ENCODE measurements around the gene SYCE3.

DNA sequence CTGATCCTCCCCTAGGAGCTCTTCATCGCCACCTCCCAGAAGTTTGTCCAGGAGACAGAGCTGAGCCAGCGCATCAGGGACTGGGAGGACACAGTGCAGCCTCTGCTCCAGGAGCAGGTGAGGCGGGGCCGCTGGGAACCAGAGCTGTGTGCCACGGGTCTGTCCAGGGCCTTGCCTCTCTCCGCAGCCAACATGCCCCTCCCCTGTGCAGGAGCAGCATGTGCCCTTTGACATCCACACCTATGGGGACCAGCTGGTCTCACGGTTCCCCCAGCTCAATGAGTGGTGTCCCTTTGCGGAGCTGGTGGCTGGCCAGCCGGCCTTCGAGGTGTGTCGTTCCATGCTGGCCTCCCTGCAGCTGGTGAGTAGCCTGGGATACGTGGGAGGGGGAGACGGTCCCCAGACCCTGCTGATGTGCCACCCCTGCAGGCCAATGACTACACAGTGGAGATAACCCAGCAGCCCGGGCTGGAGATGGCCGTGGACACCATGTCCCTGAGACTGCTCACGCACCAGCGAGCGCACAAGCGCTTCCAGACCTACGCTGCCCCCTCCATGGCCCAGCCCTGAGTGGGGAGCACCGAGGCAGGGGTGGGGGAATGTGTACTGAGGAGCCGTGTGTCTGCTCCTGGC is 39.8 kb downstream of the SYCE3 start:
- TF ChIP-seq, protein P1, sequence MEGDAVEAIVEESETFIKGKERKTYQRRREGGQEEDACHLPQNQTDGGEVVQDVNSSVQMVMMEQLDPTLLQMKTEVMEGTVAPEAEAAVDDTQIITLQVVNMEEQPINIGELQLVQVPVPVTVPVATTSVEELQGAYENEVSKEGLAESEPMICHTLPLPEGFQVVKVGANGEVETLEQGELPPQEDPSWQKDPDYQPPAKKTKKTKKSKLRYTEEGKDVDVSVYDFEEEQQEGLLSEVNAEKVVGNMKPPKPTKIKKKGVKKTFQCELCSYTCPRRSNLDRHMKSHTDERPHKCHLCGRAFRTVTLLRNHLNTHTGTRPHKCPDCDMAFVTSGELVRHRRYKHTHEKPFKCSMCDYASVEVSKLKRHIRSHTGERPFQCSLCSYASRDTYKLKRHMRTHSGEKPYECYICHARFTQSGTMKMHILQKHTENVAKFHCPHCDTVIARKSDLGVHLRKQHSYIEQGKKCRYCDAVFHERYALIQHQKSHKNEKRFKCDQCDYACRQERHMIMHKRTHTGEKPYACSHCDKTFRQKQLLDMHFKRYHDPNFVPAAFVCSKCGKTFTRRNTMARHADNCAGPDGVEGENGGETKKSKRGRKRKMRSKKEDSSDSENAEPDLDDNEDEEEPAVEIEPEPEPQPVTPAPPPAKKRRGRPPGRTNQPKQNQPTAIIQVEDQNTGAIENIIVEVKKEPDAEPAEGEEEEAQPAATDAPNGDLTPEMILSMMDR (IDR thresholded peaks at IDR 0.05; ENCODE audit: insufficient read depth, low read length, poor library complexity, severe bottlenecking) = no peak
- TF ChIP-seq EZH2phosphoT487 (conservative IDR thresholded peaks at IDR 0.05; ENCODE audit: low read length) = no peak
